A549 (cell line): ENCODE data around the gene FANCC. TPM values are rescaled to one million over a fixed set of nuclear protein-coding genes. Genes with fewer than 3 reads are reported as not detected.

Source experiments
- ATAC-seq, 2 experiments: fragments of 200-7000 bp in 1 of 2; fragments of >200 bp in 1 of 2; cut with Nextera tagmentation in 1 of 2; cut with Tn5 transposase in 1 of 2; 3 replicates each; pipeline versions ENCODE4 v1.8.0 to v1.9.1; 2018 to 2020; ENCODE audit warnings: mild to moderate bottlenecking in 1 of 2, moderate library complexity in 1 of 2
- CTCF ChIA-PET: fragments of 300-600 bp; sonication (Branson Sonifier 250); formaldehyde crosslinking; extraction: SDS; loops from one replicate; lab custom pipeline; 2021; ENCODE audit warnings: antibody characterized with exemption, inconsistent platforms; lab: Yijun Ruan, JAX
- POLR2A ChIA-PET: fragments of 350-600 bp; formaldehyde crosslinking; extraction: SDS; loops from one replicate; lab custom pipeline; 2021; ENCODE audit warnings: antibody characterized with exemption, inconsistent platforms; lab: Yijun Ruan, JAX
- DNase-seq, 2 experiments: peaks; one replicate each; pipeline versions ENCODE4 v3.0.0 to v3.0.0-alpha.2; 2011 to 2016; ENCODE audit warnings: low read depth in 1 of 2, low spot score in 1 of 2
- FAIRE-seq: peaks from 2 replicates; lab custom pipeline; 2011; peaks lifted over from hg19 to GRCh38; lab: Jason Lieb, UNC
- H3K27ac ChIP-seq, 2 experiments: fragments of >200 bp; sonication (Bioruptor Twin); formaldehyde crosslinking; 3 replicates each; pipeline ENCODE4 v1.5.1; 2016 to 2017
- H3K4me1 ChIP-seq: fragments of >200 bp; sonication (Bioruptor Twin); formaldehyde crosslinking; 3 replicates; pipeline ENCODE4 v1.6.1; 2016
- H3K4me2 ChIP-seq: fragments of >200 bp; sonication (Bioruptor Twin); formaldehyde crosslinking; 3 replicates; pipeline ENCODE4 v1.6.1; 2016
- H3K4me3 ChIP-seq: fragments of >200 bp; sonication (Bioruptor Twin); formaldehyde crosslinking; 3 replicates; pipeline ENCODE4 v1.5.1; 2016
- H3K9me3 ChIP-seq: fragments of >200 bp; sonication (Bioruptor Twin); formaldehyde crosslinking; 3 replicates; pipeline ENCODE4 v1.6.1; 2016
- CHD2 ChIP-seq: fragments of 150-350 bp; IDR thresholded peaks from 2 replicates; pipeline ENCODE4 v1.6.1; 2014; ENCODE audit warnings: low read length; ENCODE audit not compliant: partially characterized antibody
- EHMT2 ChIP-seq: fragments of 200-600 bp; sonication (generic); IDR thresholded peaks from 2 replicates; pipeline ENCODE4 v1.6.1; 2016; ENCODE audit warnings: antibody characterized with exemption, low read depth, mild to moderate bottlenecking, moderate library complexity
- FOSB ChIP-seq: fragments of 250-450 bp; sonication (Bioruptor Pico); IDR thresholded peaks from 2 replicates; pipeline ENCODE4 v1.5.0; 2020; ENCODE audit warnings: mild to moderate bottlenecking, moderate library complexity
- HDAC2 ChIP-seq: fragments of 200-600 bp; sonication (generic); IDR thresholded peaks from 2 replicates; pipeline ENCODE4 v1.6.1; 2016
- HEYL ChIP-seq: fragments of 250-450 bp; sonication (Bioruptor Pico); IDR thresholded peaks from 2 replicates; pipeline ENCODE4 v1.8.0; 2021; ENCODE audit warnings: mild to moderate bottlenecking, moderate library complexity
- HOXA7 ChIP-seq: fragments of 250-450 bp; sonication (Bioruptor Pico); IDR thresholded peaks from 2 replicates; pipeline ENCODE4 v1.5.0; 2020; ENCODE audit warnings: mild to moderate bottlenecking, moderate library complexity
- HOXB5 ChIP-seq: fragments of 250-450 bp; sonication (Bioruptor Pico); IDR thresholded peaks from 2 replicates; pipeline ENCODE4 v1.5.0; 2020; ENCODE audit warnings: mild to moderate bottlenecking, moderate library complexity
- JUNB ChIP-seq: fragments of >200 bp; sonication (Bioruptor Twin); formaldehyde crosslinking; IDR thresholded peaks from 2 replicates; pipeline ENCODE4 v1.6.1; 2016
- MAFK ChIP-seq: fragments of 450-650 bp; IDR thresholded peaks from 2 replicates; pipeline ENCODE4 v1.6.1; 2014; ENCODE audit not compliant: partially characterized antibody
- MAZ ChIP-seq: fragments of 150-350 bp; IDR thresholded peaks from 2 replicates; pipeline ENCODE4 v1.6.1; 2014; ENCODE audit warnings: antibody characterized with exemption, low read depth, low read length, borderline replicate concordance
- NFE2L2 ChIP-seq: fragments of 150-350 bp; conservative IDR thresholded peaks from 2 replicates; pipeline ENCODE4 v1.6.1; 2014; ENCODE audit warnings: low read length
- NPAS2 ChIP-seq: fragments of 250-450 bp; sonication (Bioruptor Pico); IDR thresholded peaks from 2 replicates; pipeline ENCODE4 v1.8.0; 2022; ENCODE audit warnings: mild to moderate bottlenecking, moderate library complexity, borderline replicate concordance
- NR3C1 ChIP-seq: fragments of >200 bp; sonication (Bioruptor Twin); formaldehyde crosslinking; IDR thresholded peaks from 3 replicates; pipeline ENCODE4 v1.6.1; 2017
- PHF8 ChIP-seq: fragments of 200-600 bp; sonication (generic); IDR thresholded peaks from 2 replicates; pipeline ENCODE4 v1.6.1; 2016; ENCODE audit warnings: low read depth, mild to moderate bottlenecking, antibody characterized with exemption, moderate library complexity, borderline replicate concordance
- POLR2A ChIP-seq: IDR thresholded peaks from 2 replicates; pipeline ENCODE4 v1.6.1; 2012; ENCODE audit warnings: mild to moderate bottlenecking, low read length
- POLR2AphosphoS2 ChIP-seq: conservative IDR thresholded peaks from 2 replicates; pipeline ENCODE4 v1.6.1; 2012; ENCODE audit warnings: low read length, improper control_type of control experiment, inconsistent platforms
- RCOR1 ChIP-seq: fragments of 150-350 bp; IDR thresholded peaks from 2 replicates; pipeline ENCODE4 v1.6.1; 2014; ENCODE audit warnings: antibody characterized with exemption, low read length, low read depth
- RNF2 ChIP-seq: fragments of 200-600 bp; sonication (generic); IDR thresholded peaks from 2 replicates; pipeline ENCODE4 v1.6.1; 2016; ENCODE audit warnings: low read depth, mild to moderate bottlenecking, antibody characterized with exemption, moderate library complexity, borderline replicate concordance
- SREBF2 ChIP-seq: fragments of 450-650 bp; IDR thresholded peaks from 2 replicates; pipeline ENCODE4 v1.6.1; 2014; ENCODE audit warnings: mild to moderate bottlenecking, moderate library complexity
- WGBS: methylation state at CpG from one replicate; pipeline ENCODE4 v1.1.6; 2017; ENCODE audit errors: missing lambda C conversion rate; 5-methylcytosine and 5-hydroxymethylcytosine counted together
- polyA plus RNA-seq, 4 experiments: library from polyadenylated mRNA; depleted of rRNA in 3 of 4; stranded (reverse); fragments of >200 nt; fragmentation: RNase III in 1 of 4; extraction: RNeasy Plus Mini Kit Qiagen cat#74134 plus additional on column Dnase treatment in 1 of 4; gene quantifications; 2 replicates in 3 of 4; 3 replicates in 1 of 4; pipeline ENCODE4 v1.2.3, GENCODE V29; 2011 to 2017
- TF ChIP-seq, protein P1 (sequence below): fragments of 450-650 bp; IDR thresholded peaks from 2 replicates; pipeline ENCODE4 v1.6.1; 2014; ENCODE audit warnings: antibody characterized with exemption
- TF ChIP-seq, protein P2 (sequence below): fragments of >200 bp; sonication (Bioruptor Twin); formaldehyde crosslinking; IDR thresholded peaks from 3 replicates; pipeline ENCODE4 v1.5.1; 2016
- TF ChIP-seq, protein P3 (sequence below): fragments of 250-450 bp; sonication (Bioruptor Pico); IDR thresholded peaks from 2 replicates; pipeline ENCODE4 v1.5.0; 2020; ENCODE audit warnings: low read depth, mild to moderate bottlenecking, moderate library complexity
- TF ChIP-seq, protein P4 (sequence below): IDR thresholded peaks from 2 replicates; pipeline ENCODE4 v1.6.1; 2012
- TF ChIP-seq, protein P5 (sequence below): fragments of >200 bp; sonication (Bioruptor Twin); formaldehyde crosslinking; IDR thresholded peaks from 2 replicates; pipeline ENCODE4 v1.6.1; 2016
- TF ChIP-seq, protein P6 (sequence below): fragments of 150-350 bp; IDR thresholded peaks from 2 replicates; pipeline ENCODE4 v1.6.1; 2014; ENCODE audit warnings: low read depth, mild to moderate bottlenecking, low read length
- TF ChIP-seq, protein P7 (sequence below): fragments of 200-600 bp; sonication (generic); IDR thresholded peaks from 2 replicates; pipeline ENCODE4 v1.6.1; 2016; ENCODE audit warnings: antibody characterized with exemption, mild to moderate bottlenecking, moderate library complexity
- TF ChIP-seq, protein P8 (sequence below): fragments of >200 bp; sonication (Bioruptor Twin); formaldehyde crosslinking; IDR thresholded peaks from 3 replicates; pipeline ENCODE4 v1.6.1; 2016

Gene FANCC
- polyA plus RNA-seq, 2 of the 4 experiments (the other 2 are of a cell fraction): 13.5 to 24.9 TPM

DNA sequence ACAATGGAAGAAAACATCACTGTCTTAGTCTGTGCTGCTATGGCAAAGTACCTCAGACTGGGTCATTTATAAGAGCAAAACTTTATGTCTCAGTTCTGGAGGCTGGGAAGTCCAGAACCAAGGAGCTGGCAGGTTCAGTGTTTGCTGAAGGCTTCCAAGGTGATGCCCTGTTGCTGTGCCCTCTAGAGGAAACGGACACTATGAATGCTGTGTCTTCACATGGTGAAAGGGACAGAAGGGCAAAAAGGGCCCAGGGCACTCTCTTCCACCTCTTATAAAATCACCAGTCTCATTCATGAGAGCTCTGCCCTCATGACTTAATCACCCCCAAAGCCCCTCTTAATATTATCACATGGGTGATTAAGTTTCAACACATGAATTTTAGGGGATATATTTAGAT lies 143.5 kb downstream of the FANCC start:
- no peak overlapping the region for H3K27ac ChIP-seq
- ATAC-seq: peak; percentile 51 to 62; a peak in 2 of 6 replicates
- POLR2A ChIA-PET: no interaction called here
- 45% methylated on average over 1 of the region's 1 CpG for WGBS
- peaks cover 14% of the 10 kb centered on the region; the same call in 1 of the 3 replicates for H3K4me1 ChIP-seq
- no peak overlapping the region for H3K4me2 ChIP-seq
- CTCF ChIA-PET: interaction anchor here (1.2 to 3.0 kb wide), 3 partner anchors 43 to 619 kb away, joined by 3 to 14 read pairs (median 5); partner anchors contain the start of gene PCAT7
- FAIRE-seq: no peak
- DNase-seq: no peak
- TF ChIP-seq, protein P1, sequence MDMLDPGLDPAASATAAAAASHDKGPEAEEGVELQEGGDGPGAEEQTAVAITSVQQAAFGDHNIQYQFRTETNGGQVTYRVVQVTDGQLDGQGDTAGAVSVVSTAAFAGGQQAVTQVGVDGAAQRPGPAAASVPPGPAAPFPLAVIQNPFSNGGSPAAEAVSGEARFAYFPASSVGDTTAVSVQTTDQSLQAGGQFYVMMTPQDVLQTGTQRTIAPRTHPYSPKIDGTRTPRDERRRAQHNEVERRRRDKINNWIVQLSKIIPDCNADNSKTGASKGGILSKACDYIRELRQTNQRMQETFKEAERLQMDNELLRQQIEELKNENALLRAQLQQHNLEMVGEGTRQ: no peak
- TF ChIP-seq, protein P2, sequence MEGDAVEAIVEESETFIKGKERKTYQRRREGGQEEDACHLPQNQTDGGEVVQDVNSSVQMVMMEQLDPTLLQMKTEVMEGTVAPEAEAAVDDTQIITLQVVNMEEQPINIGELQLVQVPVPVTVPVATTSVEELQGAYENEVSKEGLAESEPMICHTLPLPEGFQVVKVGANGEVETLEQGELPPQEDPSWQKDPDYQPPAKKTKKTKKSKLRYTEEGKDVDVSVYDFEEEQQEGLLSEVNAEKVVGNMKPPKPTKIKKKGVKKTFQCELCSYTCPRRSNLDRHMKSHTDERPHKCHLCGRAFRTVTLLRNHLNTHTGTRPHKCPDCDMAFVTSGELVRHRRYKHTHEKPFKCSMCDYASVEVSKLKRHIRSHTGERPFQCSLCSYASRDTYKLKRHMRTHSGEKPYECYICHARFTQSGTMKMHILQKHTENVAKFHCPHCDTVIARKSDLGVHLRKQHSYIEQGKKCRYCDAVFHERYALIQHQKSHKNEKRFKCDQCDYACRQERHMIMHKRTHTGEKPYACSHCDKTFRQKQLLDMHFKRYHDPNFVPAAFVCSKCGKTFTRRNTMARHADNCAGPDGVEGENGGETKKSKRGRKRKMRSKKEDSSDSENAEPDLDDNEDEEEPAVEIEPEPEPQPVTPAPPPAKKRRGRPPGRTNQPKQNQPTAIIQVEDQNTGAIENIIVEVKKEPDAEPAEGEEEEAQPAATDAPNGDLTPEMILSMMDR: no peak; the same call in 2 of the 3 replicates
- TF ChIP-seq MAZ (no peak), NFE2L2 (no peak), RCOR1 (no peak), NPAS2 (no peak), HDAC2 (no peak), JUNB (no peak), PHF8 (no peak)
- TF ChIP-seq, protein P3, sequence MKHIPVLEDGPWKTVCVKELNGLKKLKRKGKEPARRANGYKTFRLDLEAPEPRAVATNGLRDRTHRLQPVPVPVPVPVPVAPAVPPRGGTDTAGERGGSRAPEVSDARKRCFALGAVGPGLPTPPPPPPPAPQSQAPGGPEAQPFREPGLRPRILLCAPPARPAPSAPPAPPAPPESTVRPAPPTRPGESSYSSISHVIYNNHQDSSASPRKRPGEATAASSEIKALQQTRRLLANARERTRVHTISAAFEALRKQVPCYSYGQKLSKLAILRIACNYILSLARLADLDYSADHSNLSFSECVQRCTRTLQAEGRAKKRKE (CRISPR knock-in tag): no peak
- TF ChIP-seq, protein P4, sequence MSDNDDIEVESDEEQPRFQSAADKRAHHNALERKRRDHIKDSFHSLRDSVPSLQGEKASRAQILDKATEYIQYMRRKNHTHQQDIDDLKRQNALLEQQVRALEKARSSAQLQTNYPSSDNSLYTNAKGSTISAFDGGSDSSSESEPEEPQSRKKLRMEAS: no peak
- TF ChIP-seq, protein P5, sequence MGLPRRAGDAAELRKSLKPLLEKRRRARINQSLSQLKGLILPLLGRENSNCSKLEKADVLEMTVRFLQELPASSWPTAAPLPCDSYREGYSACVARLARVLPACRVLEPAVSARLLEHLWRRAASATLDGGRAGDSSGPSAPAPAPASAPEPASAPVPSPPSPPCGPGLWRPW: no peak
- no peak overlapping the region for H3K4me3 ChIP-seq
- H3K9me3 ChIP-seq: no peaks in the 10 kb centered on the region

DNA sequence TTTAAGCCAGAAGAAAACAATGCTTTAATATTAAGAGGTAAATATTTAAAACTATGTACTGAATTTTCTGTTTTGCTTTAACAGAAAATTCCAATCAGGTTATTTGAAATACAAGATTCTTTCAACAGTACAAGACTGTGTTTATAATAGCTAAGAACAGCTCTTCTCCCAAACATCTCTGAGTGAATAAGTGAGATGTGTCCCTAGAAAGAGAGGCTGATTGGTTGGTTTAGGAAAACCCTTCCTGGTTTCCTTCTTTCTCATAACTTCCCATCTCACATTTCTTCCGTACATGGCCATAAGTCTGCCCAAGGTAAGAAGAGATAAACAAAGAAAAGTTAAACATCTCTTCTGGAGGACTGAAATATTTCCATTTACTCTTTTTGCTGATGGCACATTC lies 145.9 kb downstream of the FANCC start:
- H3K4me2 ChIP-seq: no peak overlapping the region; the same call in 2 of the 3 replicates
- no peak for TF ChIP-seq CHD2
- TF ChIP-seq, protein P6, sequence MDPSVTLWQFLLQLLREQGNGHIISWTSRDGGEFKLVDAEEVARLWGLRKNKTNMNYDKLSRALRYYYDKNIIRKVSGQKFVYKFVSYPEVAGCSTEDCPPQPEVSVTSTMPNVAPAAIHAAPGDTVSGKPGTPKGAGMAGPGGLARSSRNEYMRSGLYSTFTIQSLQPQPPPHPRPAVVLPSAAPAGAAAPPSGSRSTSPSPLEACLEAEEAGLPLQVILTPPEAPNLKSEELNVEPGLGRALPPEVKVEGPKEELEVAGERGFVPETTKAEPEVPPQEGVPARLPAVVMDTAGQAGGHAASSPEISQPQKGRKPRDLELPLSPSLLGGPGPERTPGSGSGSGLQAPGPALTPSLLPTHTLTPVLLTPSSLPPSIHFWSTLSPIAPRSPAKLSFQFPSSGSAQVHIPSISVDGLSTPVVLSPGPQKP: no peak
- TF ChIP-seq, protein P7, sequence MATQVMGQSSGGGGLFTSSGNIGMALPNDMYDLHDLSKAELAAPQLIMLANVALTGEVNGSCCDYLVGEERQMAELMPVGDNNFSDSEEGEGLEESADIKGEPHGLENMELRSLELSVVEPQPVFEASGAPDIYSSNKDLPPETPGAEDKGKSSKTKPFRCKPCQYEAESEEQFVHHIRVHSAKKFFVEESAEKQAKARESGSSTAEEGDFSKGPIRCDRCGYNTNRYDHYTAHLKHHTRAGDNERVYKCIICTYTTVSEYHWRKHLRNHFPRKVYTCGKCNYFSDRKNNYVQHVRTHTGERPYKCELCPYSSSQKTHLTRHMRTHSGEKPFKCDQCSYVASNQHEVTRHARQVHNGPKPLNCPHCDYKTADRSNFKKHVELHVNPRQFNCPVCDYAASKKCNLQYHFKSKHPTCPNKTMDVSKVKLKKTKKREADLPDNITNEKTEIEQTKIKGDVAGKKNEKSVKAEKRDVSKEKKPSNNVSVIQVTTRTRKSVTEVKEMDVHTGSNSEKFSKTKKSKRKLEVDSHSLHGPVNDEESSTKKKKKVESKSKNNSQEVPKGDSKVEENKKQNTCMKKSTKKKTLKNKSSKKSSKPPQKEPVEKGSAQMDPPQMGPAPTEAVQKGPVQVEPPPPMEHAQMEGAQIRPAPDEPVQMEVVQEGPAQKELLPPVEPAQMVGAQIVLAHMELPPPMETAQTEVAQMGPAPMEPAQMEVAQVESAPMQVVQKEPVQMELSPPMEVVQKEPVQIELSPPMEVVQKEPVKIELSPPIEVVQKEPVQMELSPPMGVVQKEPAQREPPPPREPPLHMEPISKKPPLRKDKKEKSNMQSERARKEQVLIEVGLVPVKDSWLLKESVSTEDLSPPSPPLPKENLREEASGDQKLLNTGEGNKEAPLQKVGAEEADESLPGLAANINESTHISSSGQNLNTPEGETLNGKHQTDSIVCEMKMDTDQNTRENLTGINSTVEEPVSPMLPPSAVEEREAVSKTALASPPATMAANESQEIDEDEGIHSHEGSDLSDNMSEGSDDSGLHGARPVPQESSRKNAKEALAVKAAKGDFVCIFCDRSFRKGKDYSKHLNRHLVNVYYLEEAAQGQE: no peak
- TF ChIP-seq, protein P5: no peak
- TF ChIP-seq MAFK: no peak
- no peak for TF ChIP-seq HOXB5 (CRISPR knock-in tag)
- no peak for TF ChIP-seq RNF2
- no peak for TF ChIP-seq SREBF2
- TF ChIP-seq, protein P4: no peak
- TF ChIP-seq HOXA7: no peak
- no peak for TF ChIP-seq FOSB (CRISPR knock-in tag)
- TF ChIP-seq POLR2AphosphoS2: no peak
- TF ChIP-seq EHMT2: no peak
- TF ChIP-seq, protein P8, sequence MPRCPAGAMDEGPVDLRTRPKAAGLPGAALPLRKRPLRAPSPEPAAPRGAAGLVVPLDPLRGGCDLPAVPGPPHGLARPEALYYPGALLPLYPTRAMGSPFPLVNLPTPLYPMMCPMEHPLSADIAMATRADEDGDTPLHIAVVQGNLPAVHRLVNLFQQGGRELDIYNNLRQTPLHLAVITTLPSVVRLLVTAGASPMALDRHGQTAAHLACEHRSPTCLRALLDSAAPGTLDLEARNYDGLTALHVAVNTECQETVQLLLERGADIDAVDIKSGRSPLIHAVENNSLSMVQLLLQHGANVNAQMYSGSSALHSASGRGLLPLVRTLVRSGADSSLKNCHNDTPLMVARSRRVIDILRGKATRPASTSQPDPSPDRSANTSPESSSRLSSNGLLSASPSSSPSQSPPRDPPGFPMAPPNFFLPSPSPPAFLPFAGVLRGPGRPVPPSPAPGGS: no peak
- TF ChIP-seq HEYL: no peak
- no peak for TF ChIP-seq NR3C1
- no peak for TF ChIP-seq POLR2A

More for the DNA sequence above, 145.9 kb downstream of the FANCC start:
- 91% methylated on average over 1 of the region's 1 CpG for WGBS
- no peak overlapping the region for H3K4me3 ChIP-seq
- ATAC-seq (no peak), FAIRE-seq (no peak), DNase-seq (no peak)
- ChIA-PET CTCF (interaction anchor here (0.6 kb wide), 1 partner anchor 446 kb away, joined by 3 read pairs; no protein-coding TSS in a partner anchor), POLR2A (no interaction called here)
- H3K27ac ChIP-seq: no peak overlapping the region
- 0 out of 3 replicates have a peak, but pooled peaks cover 4% of the 10 kb centered on the region for H3K9me3 ChIP-seq
- H3K4me1 ChIP-seq: peaks cover 14% of the 10 kb centered on the region; the same call in 1 of the 3 replicates
